HG02610 (cell line): ENCODE measurements around the gene ATOX1.
"Not testable (repeated sequence)": the region's sequence is repeated elsewhere in the genome, so short reads cannot be mapped to it uniquely, and the experiment has no call there.

Experiments used
- ATAC-seq: cut with Tn5 transposase; IDR thresholded peaks from one replicate; pipeline ENCODE4 v1.9.1; 2021; ENCODE audit warnings: mild to moderate bottlenecking, moderate library complexity; ENCODE audit not compliant: unreplicated experiment

ATOX1 gene, protein sequence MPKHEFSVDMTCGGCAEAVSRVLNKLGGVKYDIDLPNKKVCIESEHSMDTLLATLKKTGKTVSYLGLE

GRCh38 chr5:151758430-151759241 is at the start of gene ATOX1:
ATOX1 (minus strand) TSS chr5:151758631; CDS start chr5:151758551, 80 bp downstream.
- peak; percentile 97 for ATAC-seq

GRCh38 chr5:151805414-151806223 is 47.2 kb upstream of the ATOX1 start:
- no peak for ATAC-seq

- ATAC-seq = no peak
Measured at GRCh38 chr5:151800532-151800931, 42.1 kb upstream of the ATOX1 start.

- no peak for ATAC-seq
Measured at GRCh38 chr5:151799407-151799806, 41.0 kb upstream of the ATOX1 start.

GRCh38 chr5:151798674-151799073 is 40.2 kb upstream of the ATOX1 start:
- ATAC-seq = no peak

DNA sequence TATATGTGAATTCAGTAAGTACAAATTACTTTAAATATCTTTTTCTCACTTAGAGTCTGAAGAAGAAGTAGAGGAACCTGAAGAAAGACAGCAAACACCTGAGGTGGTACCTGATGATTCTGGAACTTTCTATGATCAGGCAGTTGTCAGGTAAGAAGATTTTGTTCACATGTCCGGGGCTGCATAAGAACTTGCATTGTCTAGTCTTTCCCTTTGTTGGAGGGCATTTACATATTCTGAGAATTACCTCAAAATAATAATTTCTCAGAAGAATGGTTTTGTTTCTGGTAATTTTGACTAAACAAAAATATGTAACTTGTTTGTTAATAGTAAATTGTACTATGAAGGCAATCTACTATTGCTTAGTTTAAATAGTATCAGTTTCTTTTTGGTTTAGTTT is 37.0 kb upstream of the ATOX1 start:
- no peak for ATAC-seq

DNA sequence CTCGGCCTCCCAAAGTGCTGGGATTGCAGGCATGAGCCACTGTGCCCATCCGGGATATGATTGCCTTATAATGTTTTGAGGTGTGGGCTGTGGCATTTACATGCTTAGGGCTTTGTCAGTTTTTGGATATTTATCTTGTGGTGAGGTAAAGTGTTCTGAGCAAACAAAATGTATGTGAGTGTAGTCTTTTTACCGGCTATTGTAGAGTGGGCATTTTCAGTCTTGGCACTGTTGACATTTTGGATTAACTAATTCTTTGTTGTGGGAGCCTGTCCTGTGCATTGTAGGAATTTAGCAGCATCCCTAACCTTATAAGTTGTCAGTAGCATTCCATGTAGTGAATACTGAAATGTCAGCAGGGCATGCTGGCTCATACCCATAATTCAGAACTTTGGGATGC is 34.9 kb upstream of the ATOX1 start:
- no peak for ATAC-seq

GRCh38 chr5:151787817-151788216 is 29.4 kb upstream of the ATOX1 start:
- no peak for ATAC-seq

DNA sequence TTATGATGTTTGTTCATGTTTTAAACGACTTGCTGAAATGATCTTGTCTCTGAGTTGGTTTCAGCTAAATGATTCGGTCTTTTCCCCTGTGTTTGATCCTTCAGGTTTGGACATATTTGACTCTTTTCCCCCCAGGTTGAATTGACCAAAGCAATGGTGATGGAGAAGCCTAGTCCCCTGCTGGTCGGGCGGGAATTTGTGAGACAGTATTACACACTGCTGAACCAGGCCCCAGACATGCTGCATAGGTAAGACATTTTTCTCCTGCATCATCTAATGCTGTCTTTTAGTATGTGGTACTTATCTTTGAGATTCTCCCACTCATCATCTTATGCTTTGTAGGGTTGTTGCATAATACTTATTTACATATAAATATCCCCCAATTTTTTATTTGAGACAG is 28.0 kb upstream of the ATOX1 start:
- ATAC-seq = no peak

- no peak for ATAC-seq
Measured at GRCh38 chr5:151784141-151784540, 25.7 kb upstream of the ATOX1 start.

DNA sequence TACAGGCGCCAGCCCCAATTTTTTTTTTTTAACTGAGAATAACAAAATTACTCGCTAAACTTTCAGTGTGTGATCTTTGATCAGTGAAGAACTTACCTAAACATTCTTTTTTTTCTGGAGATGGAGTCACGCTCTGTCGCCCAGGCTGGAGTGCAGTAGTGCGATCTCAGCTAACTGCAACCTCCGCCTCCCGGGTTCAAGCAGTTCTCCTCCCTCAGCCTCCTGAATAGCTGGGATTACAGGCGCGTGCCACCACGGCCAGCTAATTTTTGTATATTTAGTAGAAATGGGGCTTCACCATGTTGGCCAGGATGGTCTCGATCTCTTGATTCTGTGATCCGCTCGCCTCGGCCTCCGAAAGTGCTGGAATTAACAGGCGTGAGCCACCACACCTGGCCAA is 25.2 kb upstream of the ATOX1 start:
- ATAC-seq = not testable (repeated sequence)

DNA sequence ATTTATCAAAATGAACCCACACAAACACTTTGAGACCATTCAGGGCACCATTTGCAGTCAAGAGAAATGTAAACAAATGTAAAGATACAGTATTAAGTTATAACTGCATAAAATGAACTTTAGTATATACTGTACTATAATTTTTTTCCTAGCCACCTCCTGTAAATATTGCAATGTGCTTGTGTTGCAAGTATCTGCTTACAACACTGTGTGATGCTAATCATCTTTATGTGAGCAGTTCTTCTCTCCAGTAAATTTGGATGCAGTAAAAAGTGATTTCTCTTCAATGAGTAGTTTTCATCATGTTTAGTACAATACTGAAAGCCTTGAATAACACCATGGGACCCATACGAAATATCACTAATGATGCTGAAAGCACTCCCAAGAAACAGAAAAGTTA is 22.8 kb upstream of the ATOX1 start:
- no peak for ATAC-seq

DNA sequence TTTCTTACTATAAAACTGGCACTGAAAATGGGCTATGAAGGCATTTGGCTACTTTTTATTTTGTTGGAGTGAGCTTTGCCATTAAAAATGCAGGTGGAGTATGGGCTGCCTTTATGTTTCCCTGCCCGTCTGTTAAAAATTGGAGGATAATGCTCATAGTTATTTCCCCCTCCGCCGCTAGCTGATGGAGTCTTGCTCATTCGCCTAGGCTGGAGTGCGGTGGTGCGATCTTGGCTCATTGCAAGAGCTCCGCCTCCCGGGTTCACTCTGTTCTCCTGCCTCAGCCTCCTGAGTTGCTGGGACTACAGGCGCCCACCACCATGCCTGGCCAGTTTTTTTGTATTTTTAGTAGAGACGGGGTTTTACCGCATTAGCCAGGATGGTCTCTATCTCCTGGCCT is 21.9 kb upstream of the ATOX1 start:
- no peak for ATAC-seq

DNA sequence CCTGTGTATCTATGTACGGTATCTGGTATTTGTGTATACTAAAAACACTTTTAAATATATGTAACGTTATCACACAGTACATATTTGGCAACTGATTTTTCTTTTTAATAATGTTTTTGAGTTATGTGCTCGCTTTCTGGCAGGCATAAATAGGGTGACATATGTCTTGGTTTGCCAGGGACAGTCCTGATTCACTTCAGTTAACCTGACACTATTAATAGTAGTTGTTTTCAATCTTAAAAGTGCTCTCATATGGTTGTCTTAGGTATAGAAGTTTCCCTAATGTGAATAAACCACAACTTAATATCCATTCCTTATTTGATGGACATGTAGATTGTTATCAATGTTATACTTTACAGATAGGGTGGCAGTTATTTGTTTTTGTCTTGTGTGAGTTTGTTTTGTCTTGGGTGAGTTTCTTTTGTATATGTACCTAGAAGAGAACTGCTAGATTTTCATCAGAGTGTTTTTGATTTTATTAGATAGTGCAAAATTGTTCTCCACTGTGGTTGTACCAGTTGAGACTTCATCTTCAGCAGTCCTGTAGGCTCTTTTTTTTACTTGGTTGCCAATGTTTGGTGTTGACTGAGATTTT is 21.2 kb upstream of the ATOX1 start:
- peak; percentile 71 for ATAC-seq

DNA sequence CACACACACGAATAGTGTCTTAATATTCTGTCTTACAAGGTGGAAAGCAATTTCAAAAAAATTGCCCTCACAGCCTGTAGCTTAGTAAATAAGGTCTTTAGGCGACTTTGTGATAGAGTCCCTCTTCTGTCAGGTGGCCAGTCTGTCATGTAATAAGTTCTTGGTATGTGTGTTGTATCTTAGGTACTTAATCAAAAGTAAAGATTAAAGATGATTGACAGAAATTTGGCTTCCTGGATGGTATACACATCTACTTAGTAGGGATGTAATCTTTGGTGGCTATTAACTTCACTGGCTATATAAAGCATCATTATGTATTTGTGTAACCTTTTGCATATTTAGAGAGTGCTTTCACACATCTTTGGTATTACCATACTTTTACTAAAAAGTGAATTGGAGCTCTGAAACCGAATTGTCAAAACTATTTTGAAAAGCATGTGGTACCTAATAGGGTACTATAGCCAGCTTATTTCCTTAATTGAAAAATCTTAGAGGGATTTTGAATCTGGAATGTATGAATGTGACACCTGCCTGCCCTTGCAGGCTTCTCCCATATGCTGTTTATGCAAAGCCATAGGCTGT is 16.7 kb upstream of the ATOX1 start:
- ATAC-seq = no peak

DNA sequence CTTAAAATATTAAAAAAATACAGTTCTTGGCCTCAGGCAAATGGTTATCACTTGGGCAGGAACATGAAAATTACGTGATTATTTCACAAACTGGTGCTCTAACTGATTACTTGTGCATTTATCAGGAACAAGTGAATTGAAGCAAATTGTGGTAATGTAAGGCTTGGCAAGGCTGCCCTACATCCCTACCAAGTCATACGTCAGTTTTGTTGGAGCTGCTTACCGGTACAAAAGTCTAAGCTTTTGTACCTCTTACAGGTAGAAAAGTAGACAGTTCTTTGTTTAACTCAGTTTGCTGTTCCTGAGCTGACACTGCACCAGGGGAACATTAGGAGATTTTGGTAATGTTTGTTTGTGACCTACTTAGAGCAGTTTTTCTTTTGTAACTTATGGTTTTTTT is 15.5 kb upstream of the ATOX1 start:
- no peak for ATAC-seq

- ATAC-seq = no peak
Measured at GRCh38 chr5:151772846-151773561, 14.6 kb upstream of the ATOX1 start.

- no peak for ATAC-seq
Measured at GRCh38 chr5:151772029-151772845, 13.8 kb upstream of the ATOX1 start.

DNA sequence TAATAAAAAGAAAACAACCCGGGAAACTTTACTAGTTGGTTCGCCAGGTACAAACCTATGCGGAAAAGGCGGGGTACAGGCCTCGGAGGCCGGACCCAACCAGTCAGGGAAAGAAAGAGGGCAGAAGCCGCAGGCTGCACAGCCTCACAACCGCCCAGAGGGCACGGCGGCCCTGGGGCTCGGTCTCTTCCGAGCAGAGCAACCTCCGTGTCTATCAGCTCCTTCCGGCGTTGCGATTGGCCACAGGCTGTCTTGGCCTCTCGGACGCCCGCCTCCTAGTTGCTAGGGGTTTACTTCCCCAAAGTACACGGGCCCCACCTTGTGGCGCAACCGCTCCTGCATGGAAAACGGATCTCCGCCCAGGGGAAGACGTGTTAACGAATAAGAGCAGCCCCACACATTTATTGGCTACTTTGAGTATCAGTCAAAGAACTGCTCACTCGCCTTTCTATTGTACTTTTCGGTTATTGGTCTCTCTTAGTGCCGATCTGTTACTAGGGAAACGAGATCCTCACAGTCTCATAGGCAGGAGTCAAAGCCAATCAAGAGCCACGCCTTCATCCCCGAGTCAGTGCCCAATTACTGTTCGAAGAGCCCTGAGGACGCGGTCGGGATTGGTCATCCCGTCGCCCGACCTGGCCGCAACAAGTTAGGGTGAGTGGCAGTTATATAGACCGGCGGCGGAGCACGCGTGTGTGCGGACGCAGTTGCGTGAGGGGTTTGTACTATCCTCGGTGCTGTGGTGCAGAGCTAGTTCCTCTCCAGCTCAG is 13.0 kb upstream of the ATOX1 start, which contains the start of gene G3BP1:
Gene G3BP1 (plus strand): TSS at position 696 of the 770 bp plus-strand sequence. CDS start 14,667 bp downstream, outside the sequence.
- peak; percentile 84 for ATAC-seq
